Nephron progenitor cell (in vitro differentiated cells): ENCODE measurements around the gene METTL14.

ENCODE experiments used
- DNase-seq: peaks from one replicate; pipeline ENCODE4 v3.0.0; 2021
- H3K27ac Mint-ChIP-seq: 2 replicates; pipeline ENCODE4 v1.8.0; 2021; ENCODE audit warnings: mild to moderate bottlenecking, moderate library complexity, mixed read lengths
- H3K27me3 Mint-ChIP-seq: 2 replicates; pipeline ENCODE4 v1.8.0; 2021; ENCODE audit warnings: mild to moderate bottlenecking, low read depth, mixed read lengths; ENCODE audit not compliant: poor library complexity
- H3K36me3 Mint-ChIP-seq: 2 replicates; pipeline ENCODE4 v1.8.0; 2021; ENCODE audit warnings: low read depth, mixed read lengths
- H3K4me1 Mint-ChIP-seq: 2 replicates; pipeline ENCODE4 v1.8.0; 2021; ENCODE audit warnings: mixed read lengths
- H3K4me3 Mint-ChIP-seq: 2 replicates; pipeline ENCODE4 v1.8.0; 2021; ENCODE audit warnings: mild to moderate bottlenecking, moderate library complexity, mixed read lengths
- H3K9me3 Mint-ChIP-seq: 2 replicates; pipeline ENCODE4 v1.8.0; 2021; ENCODE audit warnings: mild to moderate bottlenecking, moderate library complexity, mixed read lengths
- TF ChIP-seq, protein P1 (sequence below): fragments of 200-600 bp; sonication (generic); IDR thresholded peaks from 2 replicates; pipeline ENCODE4 v1.5.0; 2021; ENCODE audit warnings: antibody characterized with exemption

The METTL14 gene

GRCh38 chr4:118738090-118738489 lies 52.9 kb downstream of the METTL14 start:
- Mint-ChIP-seq H3K27me3 (no peaks in the 10 kb centered on the region), H3K27ac (no peak overlapping the region), H3K9me3 (no peaks in the 10 kb centered on the region), H3K4me1 (no peaks in the 10 kb centered on the region), H3K4me3 (no peak overlapping the region), H3K36me3 (peaks cover 10% of the 10 kb centered on the region)
- no peak for DNase-seq
- TF ChIP-seq, protein P1, sequence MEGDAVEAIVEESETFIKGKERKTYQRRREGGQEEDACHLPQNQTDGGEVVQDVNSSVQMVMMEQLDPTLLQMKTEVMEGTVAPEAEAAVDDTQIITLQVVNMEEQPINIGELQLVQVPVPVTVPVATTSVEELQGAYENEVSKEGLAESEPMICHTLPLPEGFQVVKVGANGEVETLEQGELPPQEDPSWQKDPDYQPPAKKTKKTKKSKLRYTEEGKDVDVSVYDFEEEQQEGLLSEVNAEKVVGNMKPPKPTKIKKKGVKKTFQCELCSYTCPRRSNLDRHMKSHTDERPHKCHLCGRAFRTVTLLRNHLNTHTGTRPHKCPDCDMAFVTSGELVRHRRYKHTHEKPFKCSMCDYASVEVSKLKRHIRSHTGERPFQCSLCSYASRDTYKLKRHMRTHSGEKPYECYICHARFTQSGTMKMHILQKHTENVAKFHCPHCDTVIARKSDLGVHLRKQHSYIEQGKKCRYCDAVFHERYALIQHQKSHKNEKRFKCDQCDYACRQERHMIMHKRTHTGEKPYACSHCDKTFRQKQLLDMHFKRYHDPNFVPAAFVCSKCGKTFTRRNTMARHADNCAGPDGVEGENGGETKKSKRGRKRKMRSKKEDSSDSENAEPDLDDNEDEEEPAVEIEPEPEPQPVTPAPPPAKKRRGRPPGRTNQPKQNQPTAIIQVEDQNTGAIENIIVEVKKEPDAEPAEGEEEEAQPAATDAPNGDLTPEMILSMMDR: no peak

DNA sequence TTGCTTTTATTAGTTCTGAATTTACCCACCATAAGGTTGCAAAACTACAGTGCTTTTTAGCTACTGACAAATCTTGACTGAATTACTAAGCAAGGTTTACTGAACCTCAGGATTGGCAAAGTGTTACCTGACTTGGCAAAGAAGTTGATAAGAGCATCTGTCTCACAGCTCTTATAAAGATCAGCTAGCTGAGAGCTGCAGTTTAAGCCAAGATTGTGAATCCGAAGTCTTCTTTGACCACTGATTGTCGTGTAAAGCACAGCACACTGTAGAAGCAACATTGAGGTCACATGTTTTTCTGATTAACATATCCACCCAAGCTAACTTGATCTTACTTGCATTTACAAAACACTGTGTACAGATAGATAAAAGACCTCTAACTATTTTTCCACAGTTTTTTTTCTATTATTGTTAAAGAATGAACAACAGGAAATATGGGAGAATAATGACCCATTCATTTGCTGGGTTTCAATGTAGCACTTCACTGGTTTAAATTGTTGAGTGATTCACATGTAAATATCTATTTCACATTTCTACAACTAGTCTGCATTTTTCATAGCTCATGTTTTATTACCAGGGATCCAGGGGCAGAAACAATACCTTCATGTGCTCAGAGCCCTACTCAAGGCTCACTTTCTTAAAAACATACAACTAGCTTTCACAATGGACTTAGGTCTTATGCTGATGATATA lies 54.0 kb downstream of the METTL14 start:
- Mint-ChIP-seq H3K36me3 (peaks cover 17% of the 10 kb centered on the region), H3K4me3 (no peak overlapping the region), H3K27ac (no peak overlapping the region), H3K27me3 (no peaks in the 10 kb centered on the region), H3K4me1 (no peaks in the 10 kb centered on the region), H3K9me3 (no peaks in the 10 kb centered on the region)
- no peak for DNase-seq
- TF ChIP-seq, protein P1: no peak

- Mint-ChIP-seq H3K4me3 (no peak overlapping the region), H3K27me3 (no peaks in the 10 kb centered on the region), H3K4me1 (no peaks in the 10 kb centered on the region), H3K27ac (no peak overlapping the region), H3K9me3 (no peaks in the 10 kb centered on the region), H3K36me3 (peaks cover 19% of the 10 kb centered on the region)
- TF ChIP-seq, protein P1: peak; percentile 51
- no peak for DNase-seq
Measured at GRCh38 chr4:118740869-118741268, 55.7 kb downstream of the METTL14 start.

GRCh38 chr4:118741301-118741855 lies 56.2 kb downstream of the METTL14 start:
- no peak for DNase-seq
- Mint-ChIP-seq H3K27me3 (no peaks in the 10 kb centered on the region), H3K27ac (no peak overlapping the region), H3K9me3 (no peaks in the 10 kb centered on the region), H3K36me3 (peaks cover 19% of the 10 kb centered on the region), H3K4me3 (no peak overlapping the region), H3K4me1 (peaks cover under 1% of the 10 kb centered on the region)
- TF ChIP-seq, protein P1: no peak

DNA sequence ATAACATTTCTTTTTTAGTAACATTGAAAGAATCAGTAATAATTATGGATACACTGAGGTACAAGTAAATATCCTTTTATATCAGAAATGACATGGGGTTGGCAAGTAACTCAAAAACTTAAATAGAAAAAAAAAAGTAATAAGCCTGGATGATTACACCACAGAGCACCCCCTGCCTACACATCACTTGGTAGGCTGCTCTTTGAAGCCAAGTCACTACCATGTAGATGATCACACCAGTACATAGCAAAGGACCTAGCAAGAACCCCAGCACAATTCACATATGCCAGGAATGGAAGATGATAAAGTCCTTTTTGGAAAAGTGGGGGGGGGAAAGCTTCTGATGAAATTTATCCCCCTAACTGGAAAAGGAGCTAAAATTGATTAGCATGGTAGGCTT lies 56.9 kb downstream of the METTL14 start:
- H3K27ac Mint-ChIP-seq: no peak overlapping the region
- DNase-seq: no peak
- H3K9me3 Mint-ChIP-seq: no peaks in the 10 kb centered on the region
- H3K36me3 Mint-ChIP-seq: peaks cover 19% of the 10 kb centered on the region
- H3K27me3 Mint-ChIP-seq: no peaks in the 10 kb centered on the region
- TF ChIP-seq, protein P1: no peak
- peaks cover 5% of the 10 kb centered on the region for H3K4me1 Mint-ChIP-seq
- H3K4me3 Mint-ChIP-seq: no peak overlapping the region

GRCh38 chr4:118743867-118744266 lies 58.7 kb downstream of the METTL14 start:
- H3K36me3 Mint-ChIP-seq: peaks cover 19% of the 10 kb centered on the region
- H3K27ac Mint-ChIP-seq: no peak overlapping the region
- peaks cover 5% of the 10 kb centered on the region for H3K4me1 Mint-ChIP-seq
- H3K4me3 Mint-ChIP-seq: no peak overlapping the region
- DNase-seq: no peak
- TF ChIP-seq, protein P1: no peak
- H3K27me3 Mint-ChIP-seq: no peaks in the 10 kb centered on the region
- H3K9me3 Mint-ChIP-seq: no peaks in the 10 kb centered on the region
